Rectal smooth muscle tissue (tissue), 1 donor: ENCODE data around the gene ABCF2.

Source experiments
- H3K27ac ChIP-seq: one replicate; pipeline ENCODE4 v1.7.0; 2013; ENCODE audit warnings: low read depth, low read length, inconsistent platforms
- H3K27me3 ChIP-seq: one replicate; pipeline ENCODE4 v1.7.0; 2013; ENCODE audit warnings: low read length; ENCODE audit not compliant: control insufficient read depth, insufficient read depth
- H3K36me3 ChIP-seq: one replicate; pipeline ENCODE4 v1.7.0; 2013; ENCODE audit warnings: low read length; ENCODE audit not compliant: control insufficient read depth, insufficient read depth
- H3K4me1 ChIP-seq: one replicate; pipeline ENCODE4 v1.7.0; 2013; ENCODE audit warnings: low read length; ENCODE audit not compliant: control insufficient read depth, insufficient read depth
- H3K4me3 ChIP-seq: one replicate; pipeline ENCODE4 v1.7.0; 2013; ENCODE audit warnings: low read length
- H3K9ac ChIP-seq: one replicate; pipeline ENCODE4 v1.7.0; 2013; ENCODE audit warnings: low read length

The ABCF2 gene

DNA sequence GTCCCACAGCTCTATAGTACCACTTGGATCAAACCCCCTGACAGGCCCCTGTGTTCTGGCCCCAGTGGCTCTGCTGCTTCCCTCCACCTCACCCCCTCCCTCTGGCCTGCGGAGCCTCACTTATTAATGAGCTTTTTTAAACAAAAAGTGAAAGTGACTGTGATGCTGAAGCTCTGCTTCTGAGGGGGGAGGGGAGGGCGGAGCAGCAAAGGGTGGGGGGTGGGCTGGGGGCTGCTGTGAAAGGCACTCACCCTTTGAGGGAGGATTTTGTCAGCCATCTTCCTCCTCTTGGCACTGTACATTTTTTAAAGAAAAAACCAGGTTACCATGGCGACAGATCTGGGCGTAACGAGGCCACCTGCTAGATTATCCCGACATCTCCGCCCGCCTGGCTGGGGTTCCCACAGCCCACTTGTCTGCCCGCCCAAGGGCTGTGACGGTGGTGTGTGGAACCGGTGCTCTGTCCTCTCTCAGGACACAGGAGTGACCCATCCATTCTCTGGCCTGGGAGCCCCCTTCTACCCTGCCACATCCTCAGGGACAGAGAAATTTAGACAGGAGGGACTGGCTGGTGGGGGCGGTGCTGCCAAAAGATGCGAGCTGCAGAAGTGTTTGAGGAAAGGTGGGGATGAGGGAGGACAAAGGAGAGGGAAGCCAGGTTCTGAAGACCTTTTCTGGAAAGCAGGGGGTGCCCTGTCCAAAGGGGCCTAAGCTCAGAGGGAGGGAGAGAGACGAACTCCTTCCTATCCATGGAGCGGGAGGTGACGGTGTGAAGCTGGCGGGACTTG lies 16.6 kb upstream of the ABCF2 start:
- H3K4me1 ChIP-seq: peaks cover 24% of the 10 kb centered on the region
- no peak overlapping the region for H3K4me3 ChIP-seq
- H3K36me3 ChIP-seq: peaks cover 8% of the 10 kb centered on the region
- no peak overlapping the region for H3K27ac ChIP-seq
- peaks cover 13% of the 10 kb centered on the region for H3K27me3 ChIP-seq
- no peak overlapping the region for H3K9ac ChIP-seq

DNA sequence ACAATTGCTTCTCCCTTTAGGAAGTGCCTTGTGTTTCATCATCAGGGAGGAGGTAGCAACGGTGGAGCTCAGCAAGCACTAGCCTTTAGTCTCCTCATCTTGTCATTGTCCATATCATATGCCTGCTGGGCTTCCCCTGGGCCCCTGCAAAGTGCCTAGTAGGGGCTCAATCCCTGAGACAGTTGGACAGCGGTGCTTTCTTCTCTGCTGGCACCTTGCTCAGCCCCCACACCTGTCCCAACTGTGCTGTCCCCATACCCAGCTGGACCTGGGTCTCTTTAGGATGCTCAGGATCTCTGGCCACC lies 16.0 kb upstream of the ABCF2 start:
- H3K36me3 ChIP-seq: peaks cover 8% of the 10 kb centered on the region
- H3K27me3 ChIP-seq: peaks cover 13% of the 10 kb centered on the region
- no peak overlapping the region for H3K9ac ChIP-seq
- H3K27ac ChIP-seq: no peak overlapping the region
- H3K4me3 ChIP-seq: no peak overlapping the region
- H3K4me1 ChIP-seq: peaks cover 24% of the 10 kb centered on the region

DNA sequence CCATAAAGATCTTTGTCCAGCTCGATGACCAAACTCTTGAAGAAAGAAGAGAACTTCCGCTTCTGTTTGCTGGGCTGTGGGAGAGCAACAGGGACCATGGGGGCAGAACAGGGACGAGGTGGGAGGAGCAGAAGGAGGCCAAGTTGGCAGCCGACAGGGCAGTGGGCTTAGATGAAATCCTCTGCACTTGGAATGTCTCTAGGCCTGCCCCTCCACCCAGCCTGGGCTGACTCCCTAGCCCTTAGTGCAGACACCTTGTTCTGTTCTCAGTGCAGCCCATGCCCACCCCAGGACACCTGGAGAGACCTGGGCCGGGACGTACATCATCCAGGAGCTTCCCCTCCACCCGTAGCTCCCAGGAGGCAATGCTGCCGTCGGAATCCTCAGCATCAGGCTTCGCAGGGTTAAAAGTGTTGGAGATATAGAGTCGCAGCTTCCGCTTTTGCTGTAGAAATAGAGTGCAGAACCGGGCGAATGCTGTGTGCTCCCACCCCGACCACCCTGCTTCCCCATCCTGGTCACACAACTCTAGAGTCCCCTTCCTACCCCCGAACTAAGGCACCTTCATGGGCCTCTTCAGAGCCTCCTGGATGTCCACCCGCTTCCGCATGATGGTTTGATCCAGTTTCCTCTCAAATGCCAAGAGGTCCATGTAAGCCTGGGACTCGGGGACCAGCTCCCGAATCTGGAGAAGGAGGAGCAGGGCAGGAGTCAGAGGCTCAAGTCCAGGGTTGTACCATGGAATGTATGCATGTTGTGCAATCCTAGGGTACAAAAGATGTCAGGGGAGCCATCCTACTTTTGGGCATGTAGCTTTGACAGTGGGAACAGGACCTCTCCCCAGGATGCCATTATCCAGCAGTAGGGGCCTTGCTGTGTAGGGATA lies 15.4 kb upstream of the ABCF2 start:
- Histone ChIP-seq H3K27me3 (peaks cover 13% of the 10 kb centered on the region), H3K9ac (no peak overlapping the region), H3K36me3 (peaks cover 11% of the 10 kb centered on the region), H3K27ac (no peak overlapping the region), H3K4me3 (no peak overlapping the region), H3K4me1 (peaks cover 20% of the 10 kb centered on the region)

DNA sequence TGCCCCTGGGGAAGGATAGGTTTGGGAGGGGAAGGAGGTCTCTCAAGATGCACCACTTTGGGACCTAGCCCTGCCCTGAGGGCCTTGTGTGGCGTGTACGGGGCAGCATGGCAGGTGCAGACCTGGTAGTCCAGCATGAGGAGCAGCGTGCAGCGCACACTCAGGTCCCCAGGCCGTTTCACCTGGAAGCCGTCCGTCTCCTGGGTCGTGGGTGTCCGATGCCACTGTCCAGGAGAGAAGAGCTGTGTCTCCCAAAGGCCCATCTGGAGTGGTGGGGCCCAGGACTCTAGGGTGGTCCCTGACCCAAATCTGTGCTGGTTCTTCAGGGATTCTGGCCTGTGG lies 14.7 kb upstream of the ABCF2 start:
- H3K36me3 ChIP-seq: peaks cover 17% of the 10 kb centered on the region
- no peak overlapping the region for H3K9ac ChIP-seq
- H3K4me3 ChIP-seq: no peak overlapping the region
- peaks cover 9% of the 10 kb centered on the region for H3K27me3 ChIP-seq
- peaks cover 15% of the 10 kb centered on the region for H3K4me1 ChIP-seq
- H3K27ac ChIP-seq: no peak overlapping the region

DNA sequence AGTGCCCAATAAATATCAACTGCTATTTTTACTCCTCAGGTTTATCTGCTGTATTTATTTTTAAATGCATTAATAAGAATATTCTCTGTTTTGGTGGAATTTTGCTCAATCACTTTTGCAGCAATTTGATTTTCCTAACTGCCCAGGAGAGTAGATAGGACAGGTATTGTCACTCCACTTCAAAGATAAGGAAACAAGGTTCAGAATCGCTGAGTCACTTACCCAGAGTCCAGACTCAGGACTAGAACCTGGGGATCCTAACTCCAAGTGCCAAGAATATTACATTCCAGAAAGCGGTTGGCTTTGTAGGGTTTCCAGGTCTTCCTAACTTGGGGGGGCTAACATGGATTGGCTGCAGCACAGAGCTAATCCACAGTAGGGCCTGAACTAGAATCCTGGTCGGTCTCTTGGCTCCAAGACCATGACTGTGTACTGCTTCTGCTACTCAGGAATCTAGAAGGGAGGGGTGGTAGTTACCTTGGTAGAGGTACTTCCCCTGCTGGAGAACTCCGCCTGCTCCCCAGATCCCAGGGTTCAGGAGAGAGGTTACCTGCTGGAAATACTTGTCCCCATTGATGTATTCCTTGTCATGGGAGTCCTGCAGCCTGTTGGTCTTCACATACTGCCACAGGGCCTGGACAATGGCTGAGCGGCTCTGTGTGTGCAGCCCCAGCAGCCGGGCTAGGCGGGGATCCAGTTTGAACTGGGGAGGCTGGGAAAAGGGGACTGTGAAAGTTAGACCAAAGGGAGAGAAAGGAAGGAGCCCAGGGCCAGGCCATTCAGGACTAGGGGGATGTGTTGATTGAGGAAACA lies 14.1 kb upstream of the ABCF2 start:
- Histone ChIP-seq H3K9ac (no peak overlapping the region), H3K4me3 (no peak overlapping the region), H3K36me3 (peaks cover 23% of the 10 kb centered on the region), H3K4me1 (peaks cover 14% of the 10 kb centered on the region), H3K27ac (no peak overlapping the region), H3K27me3 (peaks cover 9% of the 10 kb centered on the region)

DNA sequence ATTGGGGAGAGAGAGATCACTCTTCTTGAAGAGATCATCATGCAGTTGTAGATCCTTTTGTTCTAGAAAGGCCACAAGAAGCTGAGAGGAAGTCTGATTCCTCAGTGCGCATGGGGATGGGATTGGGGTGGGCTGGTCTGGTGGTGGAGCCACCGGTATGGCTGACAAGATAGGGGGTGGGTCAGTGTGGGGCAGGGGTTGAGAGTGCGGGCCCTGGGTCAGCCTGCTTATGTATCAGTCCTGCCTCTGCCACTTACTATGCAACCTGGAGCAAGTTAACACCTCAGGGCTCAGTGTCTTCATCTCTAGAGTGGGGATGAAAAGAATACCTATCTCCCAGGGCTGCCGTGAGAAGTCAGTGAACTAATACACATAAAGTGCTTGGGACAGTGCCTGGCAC lies 13.5 kb upstream of the ABCF2 start:
- Histone ChIP-seq H3K36me3 (peaks cover 24% of the 10 kb centered on the region), H3K4me3 (no peak overlapping the region), H3K27me3 (peaks cover 9% of the 10 kb centered on the region), H3K27ac (no peak overlapping the region), H3K4me1 (peaks cover 14% of the 10 kb centered on the region), H3K9ac (no peak overlapping the region)

DNA sequence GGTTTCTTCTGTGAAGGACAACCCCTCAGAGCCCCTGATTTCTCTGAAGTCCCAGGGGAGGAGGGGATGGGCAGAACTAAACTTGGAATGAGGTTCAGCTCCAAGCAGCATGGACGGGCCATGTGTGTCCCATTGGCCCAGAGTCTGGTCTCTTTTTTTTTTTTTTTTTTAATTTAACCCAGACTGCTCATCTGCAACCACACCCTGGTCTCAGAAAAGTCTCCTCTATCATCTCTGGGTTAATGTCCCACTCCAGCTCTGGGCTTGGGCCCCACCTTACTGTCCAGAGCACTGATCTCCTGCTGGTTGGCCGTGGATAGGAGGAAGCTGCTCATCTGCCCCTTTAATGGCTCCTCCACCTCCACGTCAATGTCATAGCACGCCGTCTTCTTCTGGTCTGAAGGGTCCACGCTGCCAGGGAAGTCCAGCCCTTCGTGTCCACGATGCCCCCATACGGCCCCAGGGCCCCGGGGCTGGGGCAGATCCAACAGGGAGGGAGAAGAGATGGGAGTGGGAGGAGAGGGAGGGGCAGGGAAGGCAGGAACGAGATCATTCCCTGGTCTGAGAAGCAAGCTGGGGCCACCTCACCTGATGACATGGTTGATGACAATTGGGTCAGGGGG lies 12.9 kb upstream of the ABCF2 start:
- Histone ChIP-seq H3K4me1 (peaks cover 11% of the 10 kb centered on the region), H3K36me3 (peaks cover 28% of the 10 kb centered on the region), H3K4me3 (no peak overlapping the region), H3K27me3 (peaks cover 5% of the 10 kb centered on the region), H3K9ac (no peak overlapping the region), H3K27ac (no peak overlapping the region)

DNA sequence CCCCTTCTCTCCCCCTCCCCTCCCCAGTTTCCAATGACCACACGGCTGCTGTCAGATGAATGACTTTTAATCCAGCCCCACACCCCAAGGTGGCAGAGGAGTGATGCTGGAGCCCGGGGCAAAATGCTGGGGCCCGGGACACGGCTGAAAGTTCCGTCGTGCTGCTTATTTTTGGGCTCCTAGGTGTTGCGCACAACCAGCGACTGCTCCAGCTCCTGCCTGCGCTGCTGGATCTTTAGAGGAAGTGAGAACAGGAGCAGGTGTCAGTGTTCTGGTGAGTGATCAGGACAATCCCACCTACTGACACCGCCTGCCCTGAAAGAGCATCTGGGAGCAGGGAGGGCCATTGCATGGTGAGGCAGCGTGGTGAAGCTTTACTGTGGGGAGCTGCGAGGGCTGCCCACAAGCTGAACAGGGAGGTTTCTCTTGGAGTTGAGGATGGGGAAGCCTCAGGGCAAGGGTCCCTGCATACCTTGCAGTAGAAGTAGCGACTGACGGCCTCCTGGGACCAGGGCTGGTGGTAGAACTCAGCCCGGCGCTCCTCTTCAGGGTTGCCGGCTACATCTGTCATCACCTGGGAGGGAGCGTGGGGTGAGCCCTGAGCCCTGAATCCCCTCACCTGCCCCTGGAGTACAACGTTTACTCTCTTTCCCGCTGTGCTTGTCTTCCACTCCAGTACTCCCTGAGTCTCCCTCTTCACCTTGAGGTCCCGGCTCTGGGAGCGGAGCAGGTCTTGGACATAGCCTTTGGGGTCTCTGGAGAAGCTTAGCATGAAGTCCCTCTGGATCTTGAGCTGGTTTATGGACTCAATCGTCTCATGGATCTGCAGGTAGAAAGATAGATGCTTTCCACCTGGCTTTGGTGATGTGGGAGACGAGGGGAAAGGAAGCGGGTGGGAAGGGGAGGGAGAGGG lies 12.2 kb upstream of the ABCF2 start:
- H3K27ac ChIP-seq: no peak overlapping the region
- H3K27me3 ChIP-seq: peaks cover 3% of the 10 kb centered on the region
- no peak overlapping the region for H3K4me3 ChIP-seq
- peaks cover 28% of the 10 kb centered on the region for H3K36me3 ChIP-seq
- H3K9ac ChIP-seq: no peak overlapping the region
- H3K4me1 ChIP-seq: peaks cover 5% of the 10 kb centered on the region

DNA sequence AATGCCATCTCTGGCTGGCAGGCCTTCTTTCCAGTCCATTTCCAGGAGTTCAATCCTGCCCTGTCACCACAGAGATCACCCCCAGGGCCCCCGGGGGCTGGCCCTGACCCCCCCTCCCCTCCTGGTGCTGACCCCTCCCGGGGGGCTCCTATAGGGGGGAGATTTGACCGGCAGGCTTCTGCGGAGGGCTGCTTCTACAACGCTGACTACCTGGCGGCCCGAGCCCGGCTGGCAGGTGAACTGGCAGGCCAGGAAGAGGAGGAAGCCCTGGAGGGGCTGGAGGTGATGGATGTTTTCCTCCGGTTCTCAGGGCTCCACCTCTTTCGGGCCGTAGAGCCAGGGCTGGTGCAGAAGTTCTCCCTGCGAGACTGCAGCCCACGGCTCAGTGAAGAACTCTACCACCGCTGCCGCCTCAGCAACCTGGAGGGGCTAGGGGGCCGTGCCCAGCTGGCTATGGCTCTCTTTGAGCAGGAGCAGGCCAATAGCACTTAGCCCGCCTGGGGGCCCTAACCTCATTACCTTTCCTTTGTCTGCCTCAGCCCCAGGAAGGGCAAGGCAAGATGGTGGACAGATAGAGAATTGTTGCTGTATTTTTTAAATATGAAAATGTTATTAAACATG lies 11.3 kb upstream of the ABCF2 start:
- H3K4me1 ChIP-seq: peaks cover 5% of the 10 kb centered on the region
- no peak overlapping the region for H3K4me3 ChIP-seq
- no peak overlapping the region for H3K27ac ChIP-seq
- H3K27me3 ChIP-seq: no peaks in the 10 kb centered on the region
- H3K36me3 ChIP-seq: peaks cover 28% of the 10 kb centered on the region
- no peak overlapping the region for H3K9ac ChIP-seq

DNA sequence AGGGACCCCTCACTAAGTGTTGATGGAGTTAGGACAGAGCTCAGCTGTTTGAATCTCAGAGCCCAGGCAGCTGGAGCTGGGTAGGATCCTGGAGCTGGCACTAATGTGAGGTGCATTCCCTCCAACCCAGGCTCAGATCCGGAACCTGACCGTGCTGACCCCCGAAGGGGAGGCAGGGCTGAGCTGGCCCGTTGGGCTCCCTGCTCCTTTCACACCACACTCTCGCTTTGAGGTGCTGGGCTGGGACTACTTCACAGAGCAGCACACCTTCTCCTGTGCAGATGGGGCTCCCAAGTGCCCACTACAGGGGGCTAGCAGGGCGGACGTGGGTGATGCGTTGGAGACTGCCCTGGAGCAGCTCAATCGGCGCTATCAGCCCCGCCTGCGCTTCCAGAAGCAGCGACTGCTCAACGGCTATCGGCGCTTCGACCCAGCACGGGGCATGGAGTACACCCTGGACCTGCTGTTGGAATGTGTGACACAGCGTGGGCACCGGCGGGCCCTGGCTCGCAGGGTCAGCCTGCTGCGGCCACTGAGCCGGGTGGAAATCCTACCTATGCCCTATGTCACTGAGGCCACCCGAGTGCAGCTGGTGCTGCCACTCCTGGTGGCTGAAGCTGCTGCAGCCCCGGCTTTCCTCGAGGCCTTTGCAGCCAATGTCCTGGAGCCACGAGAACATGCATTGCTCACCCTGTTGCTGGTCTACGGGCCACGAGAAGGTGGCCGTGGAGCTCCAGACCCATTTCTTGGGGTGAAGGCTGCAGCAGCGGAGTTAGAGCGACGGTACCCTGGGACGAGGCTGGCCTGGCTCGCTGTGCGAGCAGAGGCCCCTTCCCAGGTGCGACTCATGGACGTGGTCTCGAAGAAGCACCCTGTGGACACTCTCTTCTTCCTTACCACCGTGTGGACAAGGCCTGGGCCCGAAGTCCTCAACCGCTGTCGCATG lies 10.5 kb upstream of the ABCF2 start:
- Histone ChIP-seq H3K27me3 (no peaks in the 10 kb centered on the region), H3K4me1 (peaks cover 7% of the 10 kb centered on the region), H3K36me3 (peaks cover 28% of the 10 kb centered on the region), H3K4me3 (no peak overlapping the region), H3K27ac (no peak overlapping the region), H3K9ac (no peak overlapping the region)
